ENCODE measurements around the gene APOBEC3B. TPM values are rescaled to one million over a fixed set of nuclear protein-coding genes. Genes with fewer than 3 reads are reported as not detected.

APOBEC3B gene
- total and polyA plus RNA-seq, 2 of the 8 experiments (the other 6 are each of a cell fraction or from before 2014, with no cell fraction given) = 14.2 to 74.9 TPM

DNA sequence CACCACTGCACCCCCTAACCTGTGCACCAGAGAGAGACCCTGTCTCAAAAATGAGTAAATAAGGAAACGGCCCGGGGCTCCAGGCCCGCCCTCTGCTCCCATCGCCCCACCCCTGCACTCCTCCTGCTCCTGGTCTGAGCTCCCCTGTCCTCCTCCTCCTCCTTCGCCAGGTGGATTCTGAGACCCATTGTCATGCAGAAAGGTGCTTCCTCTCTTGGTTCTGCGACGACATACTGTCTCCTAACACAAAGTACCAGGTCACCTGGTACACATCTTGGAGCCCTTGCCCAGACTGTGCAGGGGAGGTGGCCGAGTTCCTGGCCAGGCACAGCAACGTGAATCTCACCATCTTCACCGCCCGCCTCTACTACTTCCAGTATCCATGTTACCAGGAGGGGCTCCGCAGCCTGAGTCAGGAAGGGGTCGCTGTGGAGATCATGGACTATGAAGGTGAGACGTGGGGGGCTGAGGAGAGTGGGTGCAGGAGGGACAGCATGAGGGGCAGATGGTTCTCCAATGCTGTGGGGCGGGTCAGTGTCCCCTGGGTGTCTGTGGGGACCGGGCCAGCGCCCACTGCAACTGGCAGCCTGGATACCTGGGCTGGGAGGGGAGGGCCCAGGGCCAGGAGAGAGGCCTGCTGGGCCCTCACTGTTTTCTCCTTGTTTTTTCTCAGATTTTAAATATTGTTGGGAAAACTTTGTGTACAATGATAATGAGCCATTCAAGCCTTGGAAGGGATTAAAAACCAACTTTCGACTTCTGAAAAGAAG lies 35.6 kb downstream of the APOBEC3B start:
- H3K23me2 ChIP-seq (ENCODE audit: low read depth, low read length) = peaks cover 7% of the 10 kb centered on the region; the same call in 1 of the 2 replicates
- no peak for TF ChIP-seq RNF2 (IDR thresholded peaks at IDR 0.05; ENCODE audit: borderline replicate concordance, low read depth, low read length, missing control alignments, poor library complexity, severe bottlenecking)
- TF ChIP-seq SP2 (IDR thresholded peaks at IDR 0.05; ENCODE audit: low read length) = no peak
- TF ChIP-seq POLR2A (IDR thresholded peaks at IDR 0.05; ENCODE audit: control extremely low read depth in 1 of 2, low read depth in 2 of 2, low read length in 2 of 2) = peak in 1 of 2 experiments; percentile 59; a peak in 1 of 3 replicates
- 0 out of 2 replicates have a peak, but pooled peaks have one; percentile 53 for TF ChIP-seq TCF12 (IDR thresholded peaks at IDR 0.05; ENCODE audit: low read depth, low read length)
- 0 out of 4 replicates have a peak, but pooled peaks of 1 of the 2 experiments have one; percentile 42 for TF ChIP-seq SIN3A (conservative IDR thresholded peaks at IDR 0.05 in 1 of 2, IDR thresholded peaks at IDR 0.05 in 1 of 2; ENCODE audit: low read depth in 1 of 2, low read length in 2 of 2)
- no peak for TF ChIP-seq SIRT6 (IDR thresholded peaks at IDR 0.05; ENCODE audit: low read length)
- no peak for TF ChIP-seq SP4 (IDR thresholded peaks at IDR 0.05; ENCODE audit: low read length)
- TF ChIP-seq RAD21 (IDR thresholded peaks at IDR 0.05 in 1 of 2, conservative IDR thresholded peaks at IDR 0.05 in 1 of 2; ENCODE audit: low read depth in 2 of 2, low read length in 2 of 2) = no peak; a peak in 2 of 4 replicates
- TF ChIP-seq EGR1 (IDR thresholded peaks at IDR 0.05; ENCODE audit: borderline replicate concordance, low read depth, low read length) = no peak
- no peak for TF ChIP-seq GABPA (IDR thresholded peaks at IDR 0.05; ENCODE audit: borderline replicate concordance, insufficient read depth, low read length)

More for the DNA sequence above, 35.6 kb downstream of the APOBEC3B start:
- POLR2A ChIA-PET (ENCODE audit: partially characterized antibody) = interaction anchor here (0.6 to 1.8 kb wide), 7 partner anchors 10 to 299 kb away, joined by 3 to 7 read pairs (median 3); no protein-coding TSS in a partner anchor
- Histone ChIP-seq H3K4me2 (ENCODE audit: insufficient read depth in 1 of 2, low read depth in 2 of 2, low read length in 2 of 2) (peak overlapping the region; percentile 58 to 67), H4K91ac (replicated peaks; ENCODE audit: insufficient read length, low read length) (peak overlapping the region; percentile 98), H2BK12ac (ENCODE audit: low read depth, low read length) (peak overlapping the region; percentile 76; the same call in 1 of the 2 replicates), H3K9ac (replicated peaks in 1 of 4; ENCODE audit: extremely low read depth in 1 of 4, low read depth in 3 of 4, low read length in 3 of 4) (peak overlapping the region in 3 of 4 experiments; percentile 43 to 64 (median 55); a peak in 5 of 7 replicates), H3K4ac (replicated peaks; ENCODE audit: insufficient read length, low read depth, low read length) (peak overlapping the region; percentile 78), H4K8ac (ENCODE audit: extremely low read depth, insufficient read depth, low read length) (peak overlapping the region; percentile 72), H2BK5ac (ENCODE audit: low read depth, low read length) (peak overlapping the region; percentile 97), H2AK5ac (ENCODE audit: low read depth, low read length) (peak overlapping the region; percentile 98; the same call in 1 of the 2 replicates), H2AFZ (ENCODE audit: low read length) (no peak overlapping the region), H3K14ac (ENCODE audit: insufficient read length) (no peak overlapping the region), H3K27ac (ENCODE audit: low read depth, low read length) (peak overlapping the region; percentile 73; the same call in 1 of the 2 replicates), H3K4me1 (replicated peaks in 1 of 4; ENCODE audit: control insufficient read depth in 3 of 4, insufficient read depth in 4 of 4, low read length in 3 of 4) (peaks cover 2 to 38% (median 27%) of the 10 kb centered on the region in 4 experiments), H4K5ac (ENCODE audit: insufficient read length, low read depth, low read length) (peak overlapping the region; percentile 89), H3K4me3 (ENCODE audit: extremely low read depth in 1 of 4, insufficient read depth in 2 of 4, low read depth in 3 of 4, low read length in 4 of 4) (peak overlapping the region; percentile 23 to 54 (median 34)), H3K18ac (ENCODE audit: extremely low read depth, low read length) (peak overlapping the region; percentile 97), H3K36me3 (ENCODE audit: control insufficient read depth in 2 of 4, insufficient read depth in 4 of 4, low read length in 3 of 4) (no peaks in the 10 kb centered on the region; a peak in 1 of 8 replicates), H3K79me2 (ENCODE audit: control insufficient read depth in 1 of 2, insufficient read depth in 2 of 2, low read length in 2 of 2) (peaks cover 0 to 13% of the 10 kb centered on the region in 2 experiments; a peak in 2 of 4 replicates), H3K56ac (replicated peaks; ENCODE audit: insufficient read length, low read depth, low read length) (peak overlapping the region; percentile 82), H3K27me3 (replicated peaks in 1 of 4; ENCODE audit: control insufficient read depth in 3 of 4, extremely low read depth in 1 of 4, insufficient read depth in 3 of 4, low read length in 3 of 4) (no peaks in the 10 kb centered on the region), H3K9me3 (ENCODE audit: insufficient read depth in 2 of 2, low read depth in 1 of 2, low read length in 1 of 2) (no peaks in the 10 kb centered on the region), H2BK20ac (ENCODE audit: low read length) (peak overlapping the region; percentile 74; the same call in 1 of the 2 replicates), H4K20me1 (replicated peaks in 1 of 2; ENCODE audit: control insufficient read depth in 1 of 2, insufficient read depth in 2 of 2, low read length in 2 of 2) (no peaks in the 10 kb centered on the region), H2BK15ac (ENCODE audit: low read length) (peak overlapping the region; percentile 88), H3K79me1 (ENCODE audit: low read depth, low read length) (0 out of 2 replicates have a peak, but pooled peaks cover 2% of the 10 kb centered on the region), H3K23ac (ENCODE audit: insufficient read length) (no peak overlapping the region), H2BK120ac (replicated peaks; ENCODE audit: low read depth, low read length) (peak overlapping the region; percentile 95)
- WGBS, 2 experiments (ENCODE audit: extremely low coverage in 1 of 2, insufficient coverage in 1 of 2, insufficient read length in 1 of 2, insufficient replicate concordance in 2 of 2, low coverage in 1 of 2, low lambda C conversion rate in 2 of 2, missing lambda C conversion rate in 1 of 2) = 21% methylated on average over 15 of the region's 18 CpGs; no CpG with 5 or more reads in 1 of the 2 experiments
- peak in 1 of 2 experiments; percentile 74 for DNase-seq (ENCODE audit: low read depth in 1 of 2, low spot score in 2 of 2)
- CTCF ChIA-PET (ENCODE audit: partially characterized antibody) = interaction anchor here (0.6 to 1.7 kb wide), 6 partner anchors 15 to 192 kb away, joined by 3 to 10 read pairs (median 4); no protein-coding TSS in a partner anchor
- FAIRE-seq = peak; percentile 32
